ENCODE data around the gene INAVA. TPM values are rescaled to one million over a fixed set of nuclear protein-coding genes. Genes with fewer than 3 reads are reported as not detected.
A peak's percentile ranks its signal among the peaks of the same experiment; 100 is the strongest.

Gene INAVA
- total and polyA plus RNA-seq, 2 experiments from 2014 or later: 25.3 to 43.9 TPM

GRCh38 chr1:200886594-200886993 lies 8.1 kb upstream of the INAVA start:
- Histone ChIP-seq H3K4me3 (no peak overlapping the region), H3K9me2 (ENCODE audit: insufficient read depth) (no peaks in the 10 kb centered on the region), H3K27me3 (ENCODE audit: insufficient read depth) (no peaks in the 10 kb centered on the region), H2AFZ (no peak overlapping the region), H3K4me2 (no peak overlapping the region), H3F3A (replicated peaks; ENCODE audit: low read depth) (0 out of 2 replicates have a peak, but pooled peaks cover 6% of the 10 kb centered on the region), H4K20me1 (replicated peaks; ENCODE audit: insufficient read depth) (no peaks in the 10 kb centered on the region; the same call in 1 of the 2 replicates), H3K27ac (ENCODE audit: low read depth) (no peak overlapping the region), H3K36me3 (ENCODE audit: insufficient read depth) (no peaks in the 10 kb centered on the region), H3K79me2 (replicated peaks; ENCODE audit: insufficient read depth) (no peaks in the 10 kb centered on the region), H3K4me1 (ENCODE audit: insufficient read depth) (peaks cover 37% of the 10 kb centered on the region)
- Mint-ChIP-seq H3K36me3 (ENCODE audit: low read depth) (no peaks in the 10 kb centered on the region), H3K4me3 (no peak overlapping the region), H3K4me1 (peaks cover 50% of the 10 kb centered on the region), H3K27ac (no peak overlapping the region), H3K9me3 (no peaks in the 10 kb centered on the region; the same call in 2 of the 3 replicates), H3K27me3 (ENCODE audit: insufficient read depth, low read depth, poor library complexity) (peaks cover 21% of the 10 kb centered on the region)
- TF ChIP-seq CREB1 (CRISPR knock-in tag; IDR thresholded peaks at IDR 0.05; ENCODE audit: low read depth) (no peak), JUNB (IDR thresholded peaks at IDR 0.05; ENCODE audit: unreplicated experiment) (no peak), STAT1 (IDR thresholded peaks at IDR 0.05; ENCODE audit: unreplicated experiment) (no peak), CTCF (conservative IDR thresholded peaks at IDR 0.05; ENCODE audit: low read depth in 2 of 2) (no peak), ZNF114 (CRISPR knock-in tag; IDR thresholded peaks at IDR 0.05) (no peak), EZH2phosphoT487 (IDR thresholded peaks at IDR 0.05; ENCODE audit: unreplicated experiment) (no peak), POLR2AphosphoS5 (IDR thresholded peaks at IDR 0.05; ENCODE audit: low read depth) (no peak), EZH2 (IDR thresholded peaks at IDR 0.05; ENCODE audit: low read depth, unreplicated experiment) (no peak)
- TF ChIP-seq, protein P1, sequence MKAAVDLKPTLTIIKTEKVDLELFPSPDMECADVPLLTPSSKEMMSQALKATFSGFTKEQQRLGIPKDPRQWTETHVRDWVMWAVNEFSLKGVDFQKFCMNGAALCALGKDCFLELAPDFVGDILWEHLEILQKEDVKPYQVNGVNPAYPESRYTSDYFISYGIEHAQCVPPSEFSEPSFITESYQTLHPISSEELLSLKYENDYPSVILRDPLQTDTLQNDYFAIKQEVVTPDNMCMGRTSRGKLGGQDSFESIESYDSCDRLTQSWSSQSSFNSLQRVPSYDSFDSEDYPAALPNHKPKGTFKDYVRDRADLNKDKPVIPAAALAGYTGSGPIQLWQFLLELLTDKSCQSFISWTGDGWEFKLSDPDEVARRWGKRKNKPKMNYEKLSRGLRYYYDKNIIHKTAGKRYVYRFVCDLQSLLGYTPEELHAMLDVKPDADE (IDR thresholded peaks at IDR 0.05): no peak
- DNase-seq (ENCODE audit: low spot score): no peak
- no peak for ATAC-seq

DNA sequence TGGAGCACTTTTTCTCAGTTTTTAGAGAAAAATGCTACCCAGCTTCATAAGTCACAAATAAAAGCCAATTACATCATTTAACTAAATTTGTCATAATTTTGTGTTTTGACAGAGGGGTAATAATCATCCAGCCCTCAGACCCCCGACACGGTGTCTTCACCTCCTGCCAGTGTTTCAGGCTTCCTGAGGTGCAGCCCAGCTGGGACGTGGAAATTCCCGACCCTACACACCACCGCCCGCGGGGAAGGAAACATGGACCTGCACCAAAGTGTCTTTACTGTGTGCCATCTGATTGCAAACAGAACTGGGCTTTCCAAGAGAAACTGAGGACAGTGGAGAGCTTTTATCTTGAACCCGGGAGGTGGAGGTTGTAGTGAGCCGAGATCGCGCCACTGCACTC lies 7.7 kb upstream of the INAVA start:
- Histone ChIP-seq H3K79me2 (replicated peaks; ENCODE audit: insufficient read depth) (peaks cover 1% of the 10 kb centered on the region), H3F3A (replicated peaks; ENCODE audit: low read depth) (0 out of 2 replicates have a peak, but pooled peaks cover 7% of the 10 kb centered on the region), H3K4me2 (0 out of 2 replicates have a peak overlapping the region, but pooled peaks have one; percentile 64), H3K27ac (ENCODE audit: low read depth) (no peak overlapping the region), H3K4me1 (ENCODE audit: insufficient read depth) (peaks cover 37% of the 10 kb centered on the region), H3K36me3 (ENCODE audit: insufficient read depth) (no peaks in the 10 kb centered on the region), H2AFZ (no peak overlapping the region), H3K27me3 (ENCODE audit: insufficient read depth) (no peaks in the 10 kb centered on the region), H3K4me3 (no peak overlapping the region), H4K20me1 (replicated peaks; ENCODE audit: insufficient read depth) (no peaks in the 10 kb centered on the region; the same call in 1 of the 2 replicates), H3K9me2 (ENCODE audit: insufficient read depth) (no peaks in the 10 kb centered on the region)
- Mint-ChIP-seq H3K4me3 (no peak overlapping the region; the same call in 2 of the 3 replicates), H3K9me3 (no peaks in the 10 kb centered on the region; the same call in 2 of the 3 replicates), H3K36me3 (ENCODE audit: low read depth) (no peaks in the 10 kb centered on the region), H3K4me1 (peaks cover 50% of the 10 kb centered on the region), H3K27ac (no peak overlapping the region), H3K27me3 (ENCODE audit: insufficient read depth, low read depth, poor library complexity) (peaks cover 25% of the 10 kb centered on the region)
- ATAC-seq (no peak), DNase-seq (ENCODE audit: low spot score) (no peak)
- TF ChIP-seq EZH2phosphoT487 (IDR thresholded peaks at IDR 0.05; ENCODE audit: unreplicated experiment): no peak
- no peak for TF ChIP-seq STAT1 (IDR thresholded peaks at IDR 0.05; ENCODE audit: unreplicated experiment)
- TF ChIP-seq JUNB (IDR thresholded peaks at IDR 0.05; ENCODE audit: unreplicated experiment): no peak
- TF ChIP-seq ZNF331 (CRISPR knock-in tag; IDR thresholded peaks at IDR 0.05; ENCODE audit: low read depth): no peak
- TF ChIP-seq EZH2 (IDR thresholded peaks at IDR 0.05; ENCODE audit: low read depth, unreplicated experiment): no peak
- no peak for TF ChIP-seq CREB1 (CRISPR knock-in tag; IDR thresholded peaks at IDR 0.05; ENCODE audit: low read depth)
- no peak for TF ChIP-seq POLR2AphosphoS5 (IDR thresholded peaks at IDR 0.05; ENCODE audit: low read depth)
- no peak for TF ChIP-seq ZNF462 (CRISPR knock-in tag; IDR thresholded peaks at IDR 0.05)
